HG03280 (cell line): ENCODE results near the gene SEPTIN5.
"Not testable (repeated sequence)": the region's sequence is repeated elsewhere in the genome, so short reads cannot be mapped to it uniquely, and the experiment has no call there.

Experiments used
- ATAC-seq: cut with Tn5 transposase; IDR thresholded peaks from one replicate; pipeline ENCODE4 v1.9.1; 2021; ENCODE audit warnings: mild to moderate bottlenecking, moderate library complexity; ENCODE audit not compliant: unreplicated experiment

The SEPTIN5 gene

GRCh38 chr22:19714312-19715187 lies at the start of gene SEPTIN5:
Gene SEPTIN5, plus strand, starts transcription at chr22:19714503. Its CDS starts 86 bp downstream, at chr22:19714589.
- no peak for ATAC-seq

- no peak for ATAC-seq
These were observed 49.1 kb upstream of the SEPTIN5 start for GRCh38 chr22:19664951-19665783.

GRCh38 chr22:19665784-19666672 lies 48.3 kb upstream of the SEPTIN5 start:
- no peak for ATAC-seq

GRCh38 chr22:19666673-19667593 lies 47.4 kb upstream of the SEPTIN5 start:
- ATAC-seq: no peak

- no peak for ATAC-seq
These were observed 46.2 kb upstream of the SEPTIN5 start for GRCh38 chr22:19667872-19668740.

GRCh38 chr22:19668748-19669147 lies 45.6 kb upstream of the SEPTIN5 start:
- ATAC-seq: no peak

GRCh38 chr22:19669570-19669969 lies 44.7 kb upstream of the SEPTIN5 start:
- no peak for ATAC-seq

- ATAC-seq: no peak
These were observed 43.0 kb upstream of the SEPTIN5 start for GRCh38 chr22:19671316-19671715.

GRCh38 chr22:19672054-19672776 lies 42.1 kb upstream of the SEPTIN5 start:
- ATAC-seq: no peak

GRCh38 chr22:19673660-19674059 lies 40.6 kb upstream of the SEPTIN5 start:
- no peak for ATAC-seq

- no peak for ATAC-seq
These were observed 40.0 kb upstream of the SEPTIN5 start for GRCh38 chr22:19674129-19674928.

- no peak for ATAC-seq
These were observed 39.4 kb upstream of the SEPTIN5 start for GRCh38 chr22:19674929-19675253.

GRCh38 chr22:19675428-19675827 lies 38.9 kb upstream of the SEPTIN5 start:
- no peak for ATAC-seq

GRCh38 chr22:19676437-19676836 lies 37.9 kb upstream of the SEPTIN5 start:
- not testable (repeated sequence) for ATAC-seq

GRCh38 chr22:19678949-19679521 lies 35.3 kb upstream of the SEPTIN5 start:
- ATAC-seq: no peak

GRCh38 chr22:19679522-19680101 lies 34.7 kb upstream of the SEPTIN5 start:
- ATAC-seq: no peak
